Vagina (tissue), 2 donors: Measurements from ENCODE around the gene RELA.

Experiments
- POLR2A ChIP-seq, 2 donors: fragments of 450-650 bp; IDR thresholded peaks; one replicate each; pipeline ENCODE4 v1.6.1; 2017; ENCODE audit warnings: antibody characterized with exemption in 2 of 2, mild to moderate bottlenecking in 2 of 2, moderate library complexity in 2 of 2
- POLR2AphosphoS5 ChIP-seq, 2 donors: sonication (generic); formaldehyde crosslinking; IDR thresholded peaks; one replicate each; pipeline ENCODE4 v1.9.0; 2017; ENCODE audit warnings: antibody characterized with exemption in 2 of 2, mild to moderate bottlenecking in 2 of 2, low read depth in 1 of 2; ENCODE audit not compliant: insufficient read depth in 1 of 2
- TF ChIP-seq, protein P1 (sequence below), 3 experiments: fragments of 450-650 bp in 2 of 3; fragments of 200-600 bp in 1 of 3; sonication (generic) in 1 of 3; IDR thresholded peaks; one replicate each; pipeline ENCODE4 v1.5.1; 2017 to 2019; ENCODE audit warnings: antibody characterized with exemption in 3 of 3, mild to moderate bottlenecking in 2 of 3, moderate library complexity in 2 of 3

DNA sequence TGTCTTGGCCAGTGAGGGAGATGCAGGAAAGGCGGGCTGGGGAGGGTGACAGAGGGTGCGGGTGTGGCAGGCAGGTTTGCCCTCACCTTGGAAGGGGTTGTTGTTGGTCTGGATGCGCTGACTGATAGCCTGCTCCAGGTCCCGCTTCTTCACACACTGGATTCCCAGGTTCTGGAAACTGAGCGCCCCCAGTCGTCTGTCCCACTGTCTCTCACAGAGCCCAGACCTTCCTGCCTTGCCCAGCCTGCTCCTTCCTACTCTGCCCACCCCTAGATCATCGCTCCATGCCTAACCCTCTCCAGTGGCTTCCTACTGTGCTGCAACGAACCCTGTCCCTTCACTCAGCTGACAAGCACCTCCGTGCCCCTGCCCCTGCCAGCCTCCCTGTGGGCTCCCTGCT, 2.7 kb downstream of the RELA start:
- TF ChIP-seq, protein P1, sequence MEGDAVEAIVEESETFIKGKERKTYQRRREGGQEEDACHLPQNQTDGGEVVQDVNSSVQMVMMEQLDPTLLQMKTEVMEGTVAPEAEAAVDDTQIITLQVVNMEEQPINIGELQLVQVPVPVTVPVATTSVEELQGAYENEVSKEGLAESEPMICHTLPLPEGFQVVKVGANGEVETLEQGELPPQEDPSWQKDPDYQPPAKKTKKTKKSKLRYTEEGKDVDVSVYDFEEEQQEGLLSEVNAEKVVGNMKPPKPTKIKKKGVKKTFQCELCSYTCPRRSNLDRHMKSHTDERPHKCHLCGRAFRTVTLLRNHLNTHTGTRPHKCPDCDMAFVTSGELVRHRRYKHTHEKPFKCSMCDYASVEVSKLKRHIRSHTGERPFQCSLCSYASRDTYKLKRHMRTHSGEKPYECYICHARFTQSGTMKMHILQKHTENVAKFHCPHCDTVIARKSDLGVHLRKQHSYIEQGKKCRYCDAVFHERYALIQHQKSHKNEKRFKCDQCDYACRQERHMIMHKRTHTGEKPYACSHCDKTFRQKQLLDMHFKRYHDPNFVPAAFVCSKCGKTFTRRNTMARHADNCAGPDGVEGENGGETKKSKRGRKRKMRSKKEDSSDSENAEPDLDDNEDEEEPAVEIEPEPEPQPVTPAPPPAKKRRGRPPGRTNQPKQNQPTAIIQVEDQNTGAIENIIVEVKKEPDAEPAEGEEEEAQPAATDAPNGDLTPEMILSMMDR (IDR thresholded peaks at IDR 0.05): no peak
- TF ChIP-seq POLR2A (IDR thresholded peaks at IDR 0.05): no peak
- no peak for TF ChIP-seq POLR2AphosphoS5 (IDR thresholded peaks at IDR 0.05; ENCODE audit: insufficient read depth in 1 of 2, low read depth in 1 of 2)
